ENCODE data around the gene NOX5.

The NOX5 gene

DNA sequence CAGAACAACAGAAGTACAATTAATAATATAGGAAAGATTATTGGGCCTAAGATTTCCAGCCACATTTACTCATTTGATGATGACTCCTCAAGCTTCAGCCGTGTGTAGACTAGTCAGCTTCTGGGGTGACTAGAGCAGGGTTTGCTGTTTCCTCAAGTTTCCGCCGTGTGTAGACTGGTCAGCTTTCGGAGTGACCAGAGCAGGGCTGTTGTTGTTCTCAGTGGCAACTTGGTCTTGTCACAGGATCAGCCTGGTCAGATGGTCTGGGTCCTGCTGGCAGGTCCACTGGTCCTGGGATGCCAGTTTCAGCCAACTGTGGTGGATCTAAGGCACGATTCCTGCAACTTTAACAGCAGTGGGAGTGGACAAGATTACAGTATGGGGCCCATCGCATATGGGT, 21.8 kb upstream of the NOX5 start:
- no peak for DNase-seq

GRCh38 chr15:68993276-68993675, 21.2 kb upstream of the NOX5 start:
- no peak for DNase-seq

- no peak for DNase-seq
Measured at GRCh38 chr15:68994149-68994548, 20.3 kb upstream of the NOX5 start.

DNA sequence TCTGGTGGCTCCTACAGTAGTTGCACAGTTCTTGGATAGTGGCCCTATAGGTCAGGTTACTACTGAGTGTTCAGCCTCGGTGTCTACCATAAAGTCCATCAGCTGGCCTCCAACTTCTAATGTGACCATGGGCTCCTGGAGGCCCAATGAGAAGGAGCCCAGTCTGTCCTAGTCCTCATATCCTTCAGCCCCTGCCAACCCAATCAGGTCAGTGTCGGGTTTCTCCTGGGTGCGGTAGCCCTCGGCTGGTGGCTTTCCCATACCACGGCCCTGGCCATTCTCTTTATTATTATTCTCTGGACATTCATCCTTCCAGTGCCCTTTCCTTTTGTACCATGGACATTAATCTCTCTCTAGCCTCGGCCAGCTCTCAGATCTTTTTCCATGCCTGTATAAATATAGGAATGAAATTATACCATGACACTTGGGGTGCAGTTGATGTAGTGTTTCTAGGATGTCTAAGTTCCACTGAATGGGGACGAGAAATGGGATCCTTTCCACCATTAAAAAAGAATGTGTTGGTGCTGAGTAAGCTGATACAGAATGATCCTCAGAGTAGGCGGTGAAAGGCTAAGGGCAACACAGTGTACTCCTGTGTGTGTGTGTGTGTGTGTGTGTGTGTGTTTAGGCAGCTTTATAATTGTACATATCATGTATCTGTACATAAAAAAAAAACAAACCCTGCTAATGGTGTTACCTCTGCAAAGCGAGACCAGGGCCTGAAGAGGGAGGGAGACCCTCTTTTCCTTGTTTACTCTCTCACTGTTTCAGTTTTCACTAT, 19.3 kb upstream of the NOX5 start:
- no peak for DNase-seq

DNA sequence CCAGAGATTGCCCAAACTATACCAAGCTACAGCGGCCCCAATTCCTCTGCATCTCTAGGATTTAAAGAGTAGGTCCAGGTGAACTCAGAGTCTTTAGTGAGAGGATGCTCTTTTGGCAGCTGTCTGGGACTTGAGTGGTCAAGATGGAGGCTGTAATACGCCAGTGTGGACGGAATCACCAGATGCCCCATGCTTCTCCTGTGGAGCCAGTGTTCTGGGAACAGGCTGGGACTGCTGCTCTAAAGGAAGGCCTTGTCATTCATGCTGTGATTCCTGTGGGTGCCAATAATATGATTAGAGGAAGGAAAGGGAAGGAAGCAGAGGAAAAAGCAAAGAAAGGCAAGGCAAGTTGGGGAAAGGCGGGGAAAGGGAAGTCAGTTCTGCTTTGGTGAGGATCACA, 17.4 kb upstream of the NOX5 start:
- DNase-seq, result no peak

DNA sequence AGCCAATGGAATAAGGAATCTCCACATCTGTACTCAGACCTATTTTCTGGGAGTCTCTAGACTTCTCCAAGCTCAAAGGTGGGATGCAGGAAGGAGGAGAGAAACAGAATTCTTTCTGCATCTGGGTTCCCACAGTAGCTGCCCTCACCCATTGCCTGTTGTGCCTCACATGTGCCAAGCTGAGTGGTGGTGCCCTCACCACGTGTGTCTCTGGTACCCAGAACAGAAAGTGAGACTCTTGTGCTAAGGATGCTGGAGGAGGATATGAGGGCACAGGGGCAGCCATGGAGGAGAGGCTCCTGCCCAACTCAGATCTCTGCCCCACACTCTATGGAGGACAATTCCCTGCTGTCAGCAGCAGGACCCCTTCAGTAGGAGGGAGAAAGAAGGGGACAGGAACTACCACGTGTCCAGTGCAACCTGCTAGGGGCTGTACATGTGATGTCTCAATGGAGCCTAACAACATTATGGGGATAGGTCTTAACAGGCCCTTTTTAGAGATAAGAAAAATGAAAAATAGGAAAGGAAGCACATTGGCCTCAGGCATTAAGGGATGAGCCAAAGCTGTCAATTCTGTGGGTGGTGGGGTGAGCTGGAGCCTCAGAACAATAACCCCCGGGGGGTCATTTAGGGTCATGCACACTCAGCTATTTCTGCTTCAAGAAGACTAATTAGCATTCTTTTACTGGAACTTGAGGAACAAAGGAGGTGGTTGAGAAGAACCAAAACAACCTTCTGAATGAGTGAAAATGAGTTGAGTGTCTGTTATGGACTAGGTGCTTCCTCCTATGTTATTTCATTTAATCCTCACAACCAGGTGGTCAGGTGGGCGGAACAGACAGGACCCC, 16.3 kb upstream of the NOX5 start:
- DNase-seq, result no peak

GRCh38 chr15:68999091-68999490, 15.4 kb upstream of the NOX5 start:
- no peak for DNase-seq

DNA sequence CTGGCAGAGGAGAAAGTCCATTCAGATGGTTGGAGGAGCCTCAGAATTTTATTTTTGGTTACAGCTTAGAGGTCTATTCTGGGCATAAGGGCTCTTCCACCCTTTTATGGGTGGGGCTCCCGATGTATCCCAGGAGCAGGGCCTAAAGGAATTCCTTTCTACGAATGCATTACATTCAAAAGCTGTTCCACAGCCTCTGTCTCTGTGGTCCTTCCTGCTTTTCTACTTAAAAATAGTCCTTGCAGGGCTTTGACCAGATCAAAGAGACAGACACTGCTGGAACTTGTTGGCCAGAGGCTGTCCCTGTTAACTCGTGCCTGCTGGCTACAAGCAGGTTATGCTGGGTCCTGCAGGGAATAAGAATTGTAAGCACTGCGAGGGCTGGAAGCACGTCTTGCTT, 14.4 kb upstream of the NOX5 start:
- DNase-seq, result no peak

DNA sequence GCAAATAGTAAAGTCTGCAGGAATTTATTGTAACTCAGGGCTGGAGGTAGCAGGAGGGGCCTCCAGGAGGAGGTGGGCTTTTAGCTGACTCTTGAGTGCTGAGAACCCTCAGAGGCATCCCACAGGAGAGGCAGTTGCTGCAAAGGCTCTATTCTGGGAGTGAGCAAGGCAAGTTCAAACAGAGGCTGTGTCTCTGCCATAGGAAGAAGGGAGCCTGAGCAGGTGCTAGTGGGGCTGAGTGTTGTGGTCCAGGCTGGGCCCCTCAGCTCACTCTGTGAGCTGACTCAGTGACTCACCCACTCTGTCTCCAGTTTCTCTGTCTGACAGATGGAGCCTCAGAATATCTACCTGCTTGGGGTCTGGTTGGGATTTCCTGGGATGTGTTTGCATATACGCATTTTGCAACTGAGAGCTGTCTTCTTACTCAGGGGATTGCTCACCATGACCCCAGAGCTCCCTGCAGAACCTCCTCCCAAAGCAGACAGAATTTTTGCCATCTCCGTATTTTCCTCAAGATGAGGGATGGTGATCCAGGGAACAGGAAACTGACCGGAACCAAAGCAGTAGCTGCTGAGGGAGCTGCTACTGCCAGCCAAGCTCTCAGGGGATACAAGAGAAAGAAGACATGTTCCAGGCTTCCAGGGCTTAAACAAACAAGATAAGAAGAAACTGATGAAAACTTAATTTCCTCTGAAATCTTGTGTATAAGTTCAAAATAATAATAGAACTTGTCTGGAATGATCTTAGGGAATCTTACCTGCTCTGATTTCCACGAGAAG, 13.6 kb upstream of the NOX5 start:
- no peak for DNase-seq

DNA sequence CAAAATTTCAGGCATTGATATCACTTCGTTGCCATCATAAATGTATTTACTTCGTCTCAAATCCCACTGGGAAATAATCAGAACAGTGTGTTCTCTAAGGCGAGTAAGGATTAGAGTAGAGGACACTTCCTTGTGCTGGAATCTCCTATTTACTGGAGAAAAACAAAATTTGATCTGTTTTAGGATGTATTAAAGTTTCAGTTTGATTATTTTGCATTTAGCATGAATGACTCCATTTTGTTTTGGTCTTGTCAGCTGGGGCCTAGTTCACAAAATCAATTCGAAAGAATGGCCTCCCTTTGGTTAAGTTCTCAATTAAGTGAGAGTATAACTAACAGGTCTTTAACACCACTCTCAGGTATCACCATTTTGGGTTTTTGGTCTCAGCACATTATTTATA, 11.7 kb upstream of the NOX5 start:
- DNase-seq, result no peak

- DNase-seq, result no peak
Measured at GRCh38 chr15:69004011-69004410, 10.5 kb upstream of the NOX5 start.

GRCh38 chr15:69008056-69008455, 6.4 kb upstream of the NOX5 start:
- DNase-seq, result no peak

GRCh38 chr15:69009341-69009740, 5.2 kb upstream of the NOX5 start:
- no peak for DNase-seq

DNA sequence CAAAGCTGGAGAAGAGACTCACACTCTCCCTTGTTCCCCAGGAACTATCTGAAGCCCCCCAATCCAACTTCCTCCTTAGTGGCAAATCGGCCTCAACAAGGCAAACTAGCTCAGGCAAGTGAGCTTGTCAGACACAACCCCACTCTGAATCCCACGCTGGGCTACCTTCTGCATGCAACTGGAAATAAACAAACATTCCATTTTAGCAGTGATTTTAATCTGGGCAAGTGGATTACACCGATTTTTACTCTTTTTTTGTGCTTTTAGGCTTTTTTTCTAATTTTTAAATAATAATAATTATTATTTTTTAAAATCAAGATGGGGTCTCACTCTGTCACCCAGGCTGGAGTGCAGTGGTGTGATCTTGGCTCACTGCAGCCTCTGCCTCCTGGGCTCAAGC, 2.9 kb upstream of the NOX5 start:
- DNase-seq, result no peak

- no peak for DNase-seq
Measured at GRCh38 chr15:69012761-69013364, 1.6 kb upstream of the NOX5 start.

- DNase-seq, result no peak
Measured at GRCh38 chr15:69013726-69014406, 629 bp upstream of the NOX5 start.

DNA sequence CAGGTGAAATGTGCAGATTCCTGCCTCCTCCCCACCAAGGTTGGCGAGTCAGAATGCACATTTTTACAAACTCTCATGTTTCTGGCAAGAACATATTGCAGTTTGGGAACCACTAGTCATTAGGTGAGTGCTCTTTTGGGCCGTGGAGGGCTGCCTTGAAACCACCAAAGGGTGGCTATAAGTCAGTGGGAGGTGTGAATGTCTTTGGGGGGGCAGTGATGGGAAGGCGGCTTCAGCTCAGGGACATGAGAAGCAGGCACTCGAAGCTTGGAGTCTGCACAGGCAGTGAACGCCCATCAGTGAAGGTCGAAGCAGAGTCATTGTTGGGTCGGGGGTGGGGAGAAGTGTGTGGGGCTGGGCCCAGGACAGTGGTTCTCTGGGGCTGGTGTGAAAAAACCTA, 1.1 kb downstream of the NOX5 start:
- DNase-seq, result no peak

GRCh38 chr15:69016021-69016595, 1.6 kb downstream of the NOX5 start:
- DNase-seq, result no peak

GRCh38 chr15:69017978-69018377, 3.5 kb downstream of the NOX5 start:
- DNase-seq, result no peak

- no peak for DNase-seq
Measured at GRCh38 chr15:69018951-69019350, 4.5 kb downstream of the NOX5 start.

GRCh38 chr15:69021895-69022294, 7.4 kb downstream of the NOX5 start:
- no peak for DNase-seq

GRCh38 chr15:69025320-69025719, 10.8 kb downstream of the NOX5 start:
- DNase-seq, result no peak
